K562 (cell line): ENCODE measurements around the gene TM7SF2. TPM values are rescaled to one million over a fixed set of nuclear protein-coding genes. Genes with fewer than 3 reads are reported as not detected.
A peak's percentile ranks its signal among the peaks of the same experiment; 100 is the strongest.

ENCODE experiments used
- ATAC-seq: fragments of 200-7000 bp; cut with Tn5 transposase; 3 replicates; pipeline ENCODE4 v1.9.1; 2020; ENCODE audit warnings: moderate library complexity
- BruUV-seq: library from RNA; stranded (reverse); fragments of 400-500 nt; replicated peaks from 2 replicates; lab custom pipeline; 2021; lab: Mats Ljungman, UMichigan
- CTCF ChIA-PET: fragments of 300-600 bp; formaldehyde crosslinking; extraction: SDS; loops from one replicate; lab custom pipeline; 2021; ENCODE audit warnings: low intra/inter-chr PET ratio; lab: Yijun Ruan, JAX
- POLR2A ChIA-PET: fragments of 300-600, 350-650 bp; sonication (Branson Sonifier 250); formaldehyde crosslinking; extraction: SDS; loops from one replicate; lab custom pipeline; 2021; ENCODE audit warnings: antibody characterized with exemption, inconsistent platforms; lab: Yijun Ruan, JAX
- DNase-seq, 4 experiments: peaks; one replicate each; pipeline versions ENCODE4 v3.0.0 to v3.0.0-alpha.2; 2011 to 2018; ENCODE audit warnings: low spot score in 3 of 4, mixed read lengths in 3 of 4; ENCODE audit errors: extremely low read depth in 1 of 4
- FAIRE-seq: peaks from 2 replicates; lab custom pipeline; 2011; peaks lifted over from hg19 to GRCh38; lab: Jason Lieb, UNC
- H2AFZ ChIP-seq: 2 replicates; pipeline ENCODE4 v1.6.0; 2011; ENCODE audit warnings: low read depth, low read length, control low read depth, inconsistent platforms
- H3K27ac ChIP-seq: fragments of 200-600 bp; 3 replicates; pipeline ENCODE4 v1.8.0; 2011; ENCODE audit warnings: low read depth, mild to moderate bottlenecking, control low read depth, inconsistent platforms, low read length, moderate library complexity, mixed read lengths; ENCODE audit errors: extremely low read depth
- H3K27me3 ChIP-seq, 2 experiments: fragments of 300-600 bp in 1 of 2; 2 replicates in 1 of 2; 3 replicates in 1 of 2; pipeline versions ENCODE4 v1.6.0 to v1.8.0; 2011; ENCODE audit warnings: inconsistent platforms in 2 of 2, low read length in 2 of 2, mild to moderate bottlenecking in 1 of 2, mixed read lengths in 1 of 2, moderate library complexity in 1 of 2; ENCODE audit not compliant: control insufficient read depth in 2 of 2, insufficient read depth in 2 of 2
- H3K36me3 ChIP-seq: fragments of 300-600 bp; 3 replicates; pipeline ENCODE4 v1.8.0; 2011; ENCODE audit warnings: mild to moderate bottlenecking, low read length, inconsistent platforms; ENCODE audit not compliant: control insufficient read depth, insufficient read depth
- H3K4me1 ChIP-seq, 2 experiments: fragments of 200-600 bp in 1 of 2; replicated peaks in 1 of 2; 2 replicates in 1 of 2; 3 replicates in 1 of 2; pipeline versions ENCODE4 v1.5.1 to v1.8.0; 2011; ENCODE audit warnings: inconsistent platforms in 2 of 2, low read length in 2 of 2, mild to moderate bottlenecking in 1 of 2, mixed read lengths in 1 of 2, moderate library complexity in 1 of 2; ENCODE audit not compliant: control insufficient read depth in 2 of 2, insufficient read depth in 2 of 2
- H3K4me2 ChIP-seq: 2 replicates; pipeline ENCODE4 v1.6.1; 2011; ENCODE audit warnings: low read length, control low read depth, inconsistent platforms, mixed read lengths; ENCODE audit not compliant: insufficient read depth
- H3K4me3 ChIP-seq: fragments of 200-600 bp; sonication (generic), shearing (Covaris generic); 2 replicates; pipeline ENCODE4 v1.5.1; 2016; ENCODE audit warnings: control low read depth, inconsistent platforms
- H3K79me2 ChIP-seq: fragments of 200-600 bp; 3 replicates; pipeline ENCODE4 v1.8.0; 2011; ENCODE audit warnings: low read length, inconsistent platforms; ENCODE audit not compliant: control insufficient read depth, insufficient read depth
- H3K9ac ChIP-seq, 2 experiments: 2 replicates each; pipeline versions ENCODE4 v1.6.0 to v1.6.1; 2011; ENCODE audit warnings: low read depth in 2 of 2, low read length in 2 of 2, control low read depth in 1 of 2, inconsistent platforms in 1 of 2, mild to moderate bottlenecking in 1 of 2, mixed read lengths in 1 of 2; ENCODE audit not compliant: insufficient read depth in 1 of 2
- H3K9me1 ChIP-seq: one replicate; pipeline ENCODE4 v1.6.0; 2011; ENCODE audit warnings: inconsistent platforms, mild to moderate bottlenecking, low read length, moderate library complexity; ENCODE audit not compliant: control insufficient read depth, insufficient read depth
- H3K9me3 ChIP-seq: replicated peaks from 2 replicates; pipeline ENCODE4 v1.5.1; 2011; ENCODE audit warnings: low read depth, low read length, inconsistent platforms; ENCODE audit not compliant: control insufficient read depth, insufficient read depth
- H4K20me1 ChIP-seq: replicated peaks from 2 replicates; pipeline ENCODE4 v1.6.1; 2011; ENCODE audit warnings: low read length, inconsistent platforms, mixed read lengths; ENCODE audit not compliant: control insufficient read depth, insufficient read depth
- COPS2 ChIP-seq: fragments of 450-650 bp; conservative IDR thresholded peaks from 2 replicates; pipeline ENCODE4 v1.6.1; 2016; ENCODE audit warnings: mild to moderate bottlenecking, moderate library complexity
- HLTF ChIP-seq: fragments of 450-650 bp; IDR thresholded peaks from 2 replicates; pipeline ENCODE4 v1.6.1; 2016
- JUNB ChIP-seq: fragments of 450-650 bp; formaldehyde crosslinking; conservative IDR thresholded peaks from 2 replicates; pipeline ENCODE4 v1.4.0; 2020; ENCODE audit warnings: mild to moderate bottlenecking
- MECOM ChIP-seq: fragments of 250-450 bp; sonication (Bioruptor Pico); IDR thresholded peaks from 2 replicates; pipeline ENCODE4 v1.8.0; 2022; ENCODE audit warnings: inconsistent platforms
- SAFB2 ChIP-seq: fragments of 200-400 bp; formaldehyde crosslinking; IDR thresholded peaks from 2 replicates; pipeline ENCODE4 v1.6.1; 2018; ENCODE audit warnings: borderline replicate concordance, low read length, low read depth, moderate library complexity; ENCODE audit not compliant: severe bottlenecking
- TAF7 ChIP-seq: fragments of 450-650 bp; IDR thresholded peaks from 2 replicates; pipeline ENCODE4 v1.6.1; 2016; ENCODE audit warnings: missing genetic modification characterization, missing compliant biosample characterization
- TEAD1 ChIP-seq, 2 experiments: fragments of 450-650 bp in 1 of 2; sonication (generic) in 1 of 2; formaldehyde crosslinking; IDR thresholded peaks; 2 replicates each; pipeline versions ENCODE4 v1.4.0 to v1.8.0; 2020 to 2022; ENCODE audit warnings: mild to moderate bottlenecking in 2 of 2, missing genetic modification reagents in 1 of 2
- ZBTB9 ChIP-seq: fragments of 450-650 bp; formaldehyde crosslinking; IDR thresholded peaks from 2 replicates; pipeline ENCODE4 v1.4.0; 2020; ENCODE audit warnings: mild to moderate bottlenecking, moderate library complexity
- ZNF217 ChIP-seq: sonication (generic); formaldehyde crosslinking; IDR thresholded peaks from 2 replicates; pipeline ENCODE4 v1.8.0; 2022; ENCODE audit warnings: mild to moderate bottlenecking, missing genetic modification reagents
- ZNF277 ChIP-seq: fragments of 250-450 bp; sonication (Bioruptor Pico); IDR thresholded peaks from 2 replicates; pipeline ENCODE4 v1.8.0; 2022; ENCODE audit warnings: inconsistent platforms, mild to moderate bottlenecking, moderate library complexity, borderline replicate concordance
- ZNF561 ChIP-seq: fragments of 450-650 bp; formaldehyde crosslinking; conservative IDR thresholded peaks from 2 replicates; pipeline ENCODE4 v1.4.0; 2020; ENCODE audit warnings: mild to moderate bottlenecking, moderate library complexity
- WGBS: fragments of 100-300 bp; shearing (Covaris generic); methylation state at CpG from one replicate; pipeline ENCODE4 v1.1.6; 2016; ENCODE audit warnings: low coverage, mixed read lengths; ENCODE audit not compliant: insufficient coverage; ENCODE audit errors: missing lambda C conversion rate; 5-methylcytosine and 5-hydroxymethylcytosine counted together
- in situ Hi-C: fragments of 300-500 bp; cut with MboI; formaldehyde crosslinking; loops from 4 replicates; pipeline ENCODE4 v1.15.0; 2018; ENCODE audit warnings: inconsistent platforms, mixed read lengths
- intact Hi-C: fragments of 100-400 bp; cut with micrococcal nuclease; formaldehyde crosslinking; loops from 2 replicates; pipeline ENCODE4 v1.14.2; 2022
- polyA plus RNA-seq, 8 experiments: library from polyadenylated mRNA; depleted of rRNA in 4 of 8; stranded (reverse) in 5 of 8; unstranded in 3 of 8; fragments of >200 nt; fragmentation: Nextera tagmentation in 2 of 8; fragmentation: Illumina TruSeq in 1 of 8; extraction: Ambion mirVana in 2 of 8; extraction: Trizol in 1 of 8; gene quantifications; 2 replicates each; pipeline versions ENCODE4 v1.2.1 to v1.2.3, GENCODE V29; 2011 to 2014; ENCODE audit warnings: inconsistent platforms in 1 of 8, missing spikeins in 1 of 8
- total RNA-seq, 7 experiments: library from RNA; depleted of rRNA in 6 of 7; stranded (reverse); fragments of >200 nt in 6 of 7; fragmentation: Illumina TruSeq in 2 of 7; extraction: Trizol in 2 of 7; gene quantifications; 2 replicates each; pipeline versions ENCODE4 v1.2.1 to v1.2.3, GENCODE V29; 2011 to 2021; ENCODE audit warnings: low replicate concordance in 1 of 7

TM7SF2 gene
- total and polyA plus RNA-seq, 9 of the 15 experiments (the other 6 are each of a cell fraction or from before 2014, with no cell fraction given): 1.2 to 22.0 (median 14.3) TPM

- intact Hi-C loops: no loop called here
- 13% methylated on average over 1 of the region's 1 CpG for WGBS
- H3K4me1 ChIP-seq: peaks cover 1 to 3% of the 10 kb centered on the region in 2 experiments; a peak in 3 of 5 replicates
- no peak overlapping the region for H2AFZ ChIP-seq
- DNase-seq (no peak), ATAC-seq (no peak), FAIRE-seq (no peak)
- H4K20me1 ChIP-seq: 0 out of 2 replicates have a peak, but pooled peaks cover 2% of the 10 kb centered on the region
- in situ Hi-C loops: no loop called here
- H3K9me1 ChIP-seq: no peaks in the 10 kb centered on the region
- no peak overlapping the region for H3K4me3 ChIP-seq
- no peak overlapping the region for H3K4me2 ChIP-seq
- H3K27me3 ChIP-seq: no peaks in the 10 kb centered on the region
- no TSS peak for BruUV-seq
- POLR2A ChIA-PET: interaction anchor here (2.4 kb wide), 1 partner anchor 10 kb away, joined by 11 read pairs; no protein-coding TSS in a partner anchor
- CTCF ChIA-PET: no interaction called here
- H3K36me3 ChIP-seq: peaks cover 20% of the 10 kb centered on the region
- H3K27ac ChIP-seq: no peak overlapping the region
- H3K9me3 ChIP-seq: no peaks in the 10 kb centered on the region
- peak overlapping the region in 1 of 2 experiments; percentile 15; a peak in 1 of 4 replicates for H3K9ac ChIP-seq
- no peak for TF ChIP-seq TEAD1 (CRISPR knock-in tag; IDR thresholded peaks at IDR 0.05)
- no peak for TF ChIP-seq SAFB2
- no peak for TF ChIP-seq ZBTB9 (CRISPR knock-in tag)
- TF ChIP-seq JUNB (CRISPR knock-in tag): no peak
- TF ChIP-seq HLTF: no peak
- no peak for TF ChIP-seq ZNF561 (CRISPR knock-in tag)
- TF ChIP-seq ZNF217: no peak
- TF ChIP-seq ZNF277 (CRISPR knock-in tag): no peak
- no peak for TF ChIP-seq TAF7 (tag)
- no peak for TF ChIP-seq MECOM (CRISPR knock-in tag)
- no peak for TF ChIP-seq COPS2
- peaks cover 4% of the 10 kb centered on the region; the same call in 2 of the 3 replicates for H3K79me2 ChIP-seq
These were observed 39.1 kb upstream of the TM7SF2 start for GRCh38 chr11:65072631-65072966.
